ENCODE measurements around the gene LMTK3. TPM values are rescaled to one million over a fixed set of nuclear protein-coding genes. Genes with fewer than 3 reads are reported as not detected.

The LMTK3 gene
- total RNA-seq, 1 donor from 2014 or later = 12.2 TPM

GRCh38 chr19:48512504-48513288 is 1.1 kb upstream of the LMTK3 start:
- Mint-ChIP-seq H3K4me1 (ENCODE audit: unreplicated experiment) (peaks cover 5% of the 10 kb centered on the region), H3K27ac (no peak overlapping the region), H3K36me3 (no peaks in the 10 kb centered on the region), H3K4me3 (no peak overlapping the region), H3K9me3 (no peaks in the 10 kb centered on the region), H3K27me3 (peaks cover 4% of the 10 kb centered on the region)
- TF ChIP-seq CTCF (conservative IDR thresholded peaks at IDR 0.05) = no peak
- DNase-seq (ENCODE audit: extremely low spot score, unreplicated experiment) = no peak

GRCh38 chr19:48511321-48511731 is 309 bp downstream of the LMTK3 start:
- H3K27me3 Mint-ChIP-seq = peaks cover 4% of the 10 kb centered on the region
- no peak overlapping the region for H3K27ac Mint-ChIP-seq
- no peaks in the 10 kb centered on the region for H3K36me3 Mint-ChIP-seq
- no peak for TF ChIP-seq CTCF (conservative IDR thresholded peaks at IDR 0.05)
- H3K9me3 Mint-ChIP-seq = no peaks in the 10 kb centered on the region
- H3K4me3 Mint-ChIP-seq = peak overlapping the region; percentile 87
- peaks cover 5% of the 10 kb centered on the region for H3K4me1 Mint-ChIP-seq (ENCODE audit: unreplicated experiment)
- DNase-seq (ENCODE audit: extremely low spot score, unreplicated experiment) = no peak

GRCh38 chr19:48510421-48511268 is 990 bp downstream of the LMTK3 start:
- no peak for TF ChIP-seq CTCF (conservative IDR thresholded peaks at IDR 0.05)
- H3K27me3 Mint-ChIP-seq = peaks cover 4% of the 10 kb centered on the region
- no peak for DNase-seq (ENCODE audit: extremely low spot score, unreplicated experiment)
- H3K9me3 Mint-ChIP-seq = no peaks in the 10 kb centered on the region
- peak overlapping the region; percentile 77 for H3K27ac Mint-ChIP-seq
- peaks cover 5% of the 10 kb centered on the region for H3K4me1 Mint-ChIP-seq (ENCODE audit: unreplicated experiment)
- H3K4me3 Mint-ChIP-seq = peak overlapping the region; percentile 87
- H3K36me3 Mint-ChIP-seq = no peaks in the 10 kb centered on the region

GRCh38 chr19:48509467-48510194 is 2.0 kb downstream of the LMTK3 start:
- Mint-ChIP-seq H3K36me3 (no peaks in the 10 kb centered on the region), H3K4me3 (peak overlapping the region; percentile 64), H3K4me1 (ENCODE audit: unreplicated experiment) (peaks cover 5% of the 10 kb centered on the region), H3K27ac (no peak overlapping the region), H3K27me3 (peaks cover 4% of the 10 kb centered on the region), H3K9me3 (no peaks in the 10 kb centered on the region)
- no peak for TF ChIP-seq CTCF (conservative IDR thresholded peaks at IDR 0.05)
- no peak for DNase-seq (ENCODE audit: extremely low spot score, unreplicated experiment)

GRCh38 chr19:48508729-48509411 is 2.8 kb downstream of the LMTK3 start:
- H3K36me3 Mint-ChIP-seq = no peaks in the 10 kb centered on the region
- no peak for TF ChIP-seq CTCF (conservative IDR thresholded peaks at IDR 0.05)
- H3K4me1 Mint-ChIP-seq (ENCODE audit: unreplicated experiment) = peaks cover 3% of the 10 kb centered on the region
- DNase-seq (ENCODE audit: extremely low spot score, unreplicated experiment) = no peak
- peaks cover 3% of the 10 kb centered on the region for H3K27me3 Mint-ChIP-seq
- H3K27ac Mint-ChIP-seq = peak overlapping the region; percentile 88
- peak overlapping the region; percentile 55 for H3K4me3 Mint-ChIP-seq
- H3K9me3 Mint-ChIP-seq = no peaks in the 10 kb centered on the region

Measured in type B pancreatic cell (in vitro differentiated cells).